ENCODE measurements around the gene CEP20. TPM values are rescaled to one million over a fixed set of nuclear protein-coding genes. Genes with fewer than 3 reads are reported as not detected.

CEP20 gene
- total RNA-seq, 1 experiment from 2014 or later: 54.7 TPM

- no peaks in the 10 kb centered on the region for H3K36me3 Mint-ChIP-seq (ENCODE audit: insufficient read depth, unreplicated experiment)
- no peak overlapping the region for H3K27ac Mint-ChIP-seq (ENCODE audit: low read depth, unreplicated experiment)
- DNase-seq (ENCODE audit: unreplicated experiment): no peak
- intact Hi-C loops (cut with micrococcal nuclease): no loop called here
- BruUV-seq (replicated peaks): no TSS peak
- no peaks in the 10 kb centered on the region for H3K9me3 Mint-ChIP-seq (ENCODE audit: unreplicated experiment)
- TF ChIP-seq CTCF (IDR thresholded peaks at IDR 0.05; ENCODE audit: unreplicated experiment): no peak
- ChIA-PET POLR2A (no interaction called here), CTCF (interaction anchor here (1.0 kb wide), 2 partner anchors 15 to 221 kb away, joined by 3 read pairs; no protein-coding TSS in a partner anchor)
- no peak overlapping the region for H3K4me3 Mint-ChIP-seq (ENCODE audit: unreplicated experiment)
- H3K4me1 Mint-ChIP-seq (ENCODE audit: insufficient read depth, unreplicated experiment): no peaks in the 10 kb centered on the region
- peaks cover 2% of the 10 kb centered on the region for H3K27me3 Mint-ChIP-seq (ENCODE audit: insufficient read depth, unreplicated experiment)
Observed at GRCh38 chr16:15837761-15838160, 50.6 kb downstream of the CEP20 start.

GRCh38 chr16:15836965-15837611 lies 51.3 kb downstream of the CEP20 start:
- no peaks in the 10 kb centered on the region for H3K36me3 Mint-ChIP-seq (ENCODE audit: insufficient read depth, unreplicated experiment)
- intact Hi-C loops (cut with micrococcal nuclease): no loop called here
- H3K27ac Mint-ChIP-seq (ENCODE audit: low read depth, unreplicated experiment): no peak overlapping the region
- no peaks in the 10 kb centered on the region for H3K9me3 Mint-ChIP-seq (ENCODE audit: unreplicated experiment)
- CTCF ChIA-PET: interaction anchor here (1.0 kb wide), 1 partner anchor 221 kb away, joined by 3 read pairs; no protein-coding TSS in a partner anchor
- no peak for DNase-seq (ENCODE audit: unreplicated experiment)
- no peak for TF ChIP-seq CTCF (IDR thresholded peaks at IDR 0.05; ENCODE audit: unreplicated experiment)
- POLR2A ChIA-PET: no interaction called here
- no peak overlapping the region for H3K4me3 Mint-ChIP-seq (ENCODE audit: unreplicated experiment)
- H3K4me1 Mint-ChIP-seq (ENCODE audit: insufficient read depth, unreplicated experiment): no peaks in the 10 kb centered on the region
- no TSS peak for BruUV-seq (replicated peaks)
- H3K27me3 Mint-ChIP-seq (ENCODE audit: insufficient read depth, unreplicated experiment): no peaks in the 10 kb centered on the region

GRCh38 chr16:15836074-15836473 lies 52.3 kb downstream of the CEP20 start:
- Mint-ChIP-seq H3K4me1 (ENCODE audit: insufficient read depth, unreplicated experiment) (no peaks in the 10 kb centered on the region), H3K9me3 (ENCODE audit: unreplicated experiment) (no peaks in the 10 kb centered on the region), H3K27me3 (ENCODE audit: insufficient read depth, unreplicated experiment) (no peaks in the 10 kb centered on the region), H3K36me3 (ENCODE audit: insufficient read depth, unreplicated experiment) (no peaks in the 10 kb centered on the region), H3K27ac (ENCODE audit: low read depth, unreplicated experiment) (no peak overlapping the region), H3K4me3 (ENCODE audit: unreplicated experiment) (no peak overlapping the region)
- CTCF ChIA-PET: interaction anchor here (0.7 to 1.0 kb wide), 2 partner anchors 13 to 46 kb away, joined by 3 read pairs; no protein-coding TSS in a partner anchor
- intact Hi-C loops (cut with micrococcal nuclease): no loop called here
- no TSS peak for BruUV-seq (replicated peaks)
- no peak for TF ChIP-seq CTCF (IDR thresholded peaks at IDR 0.05; ENCODE audit: unreplicated experiment)
- no peak for DNase-seq (ENCODE audit: unreplicated experiment)
- POLR2A ChIA-PET: no interaction called here

GRCh38 chr16:15835136-15835878 lies 53.1 kb downstream of the CEP20 start:
- no peak for TF ChIP-seq CTCF (IDR thresholded peaks at IDR 0.05; ENCODE audit: unreplicated experiment)
- intact Hi-C loops (cut with micrococcal nuclease): no loop called here
- Mint-ChIP-seq H3K9me3 (ENCODE audit: unreplicated experiment) (no peaks in the 10 kb centered on the region), H3K27ac (ENCODE audit: low read depth, unreplicated experiment) (no peak overlapping the region), H3K36me3 (ENCODE audit: insufficient read depth, unreplicated experiment) (no peaks in the 10 kb centered on the region), H3K4me1 (ENCODE audit: insufficient read depth, unreplicated experiment) (no peaks in the 10 kb centered on the region), H3K4me3 (ENCODE audit: unreplicated experiment) (no peak overlapping the region), H3K27me3 (ENCODE audit: insufficient read depth, unreplicated experiment) (no peaks in the 10 kb centered on the region)
- ChIA-PET CTCF (interaction anchor here (0.7 to 1.0 kb wide), 2 partner anchors 12 to 45 kb away, joined by 3 read pairs; no protein-coding TSS in a partner anchor), POLR2A (interaction anchor here (0.7 kb wide), 1 partner anchor 131 kb away, joined by 3 read pairs; no protein-coding TSS in a partner anchor)
- BruUV-seq (replicated peaks): no TSS peak
- no peak for DNase-seq (ENCODE audit: unreplicated experiment)

All from MCF 10A (cell line).